Panc1 (cell line): Measurements from ENCODE around the gene SCEL. TPM values are rescaled to one million over a fixed set of nuclear protein-coding genes. Genes with fewer than 3 reads are reported as not detected.

ENCODE experiments used
- ATAC-seq: fragments of 200-7000 bp; cut with Tn5 transposase; 2 replicates; pipeline ENCODE4 v1.9.1; 2020; ENCODE audit warnings: mild to moderate bottlenecking, moderate library complexity
- BruUV-seq: library from RNA; stranded (reverse); fragments of 400-500 nt; replicated peaks from 2 replicates; lab custom pipeline; 2021; lab: Mats Ljungman, UMichigan
- CTCF ChIA-PET: fragments of 300-600 bp; sonication (Branson Sonifier 250); formaldehyde crosslinking; loops from one replicate; lab custom pipeline; 2022; ENCODE audit warnings: antibody characterized with exemption; lab: Charles Lee
- POLR2A ChIA-PET: fragments of 300-600 bp; sonication (Branson Sonifier 250); formaldehyde crosslinking; loops from one replicate; lab custom pipeline; 2022; ENCODE audit warnings: antibody characterized with exemption; lab: Charles Lee
- DNase-seq: peaks from one replicate; pipeline ENCODE4 v3.0.0-alpha.2; 2010; ENCODE audit warnings: low read depth, low spot score
- H3K27ac ChIP-seq: 2 replicates; pipeline ENCODE4 v1.5.1; 2011; ENCODE audit warnings: mild to moderate bottlenecking, low read length, inconsistent platforms
- H3K27me3 ChIP-seq: fragments of 200-500 bp; sonication (Bioruptor generic); 2 replicates; pipeline ENCODE4 v1.6.0; 2014; ENCODE audit warnings: low read length, inconsistent platforms; ENCODE audit not compliant: control insufficient read depth, insufficient read depth
- H3K36me3 ChIP-seq: fragments of 200-500 bp; sonication (Bioruptor generic); 2 replicates; pipeline ENCODE4 v1.5.1; 2014; ENCODE audit warnings: inconsistent platforms, mild to moderate bottlenecking, low read length, moderate library complexity; ENCODE audit not compliant: control insufficient read depth, insufficient read depth
- H3K4me1 ChIP-seq: 2 replicates; pipeline ENCODE4 v1.5.1; 2011; ENCODE audit warnings: inconsistent platforms, mild to moderate bottlenecking, low read length, moderate library complexity; ENCODE audit not compliant: control insufficient read depth, insufficient read depth
- H3K4me3 ChIP-seq, 2 experiments: 2 replicates each; pipeline ENCODE4 v1.5.1; 2011 to 2012; ENCODE audit warnings: low read depth in 2 of 2, low read length in 2 of 2, mild to moderate bottlenecking in 2 of 2, inconsistent platforms in 1 of 2, moderate library complexity in 1 of 2
- H3K9me3 ChIP-seq: fragments of 200-500 bp; sonication (Bioruptor generic); 2 replicates; pipeline ENCODE4 v1.5.1; 2014; ENCODE audit warnings: low read depth, mild to moderate bottlenecking, inconsistent platforms, low read length, moderate library complexity; ENCODE audit not compliant: control insufficient read depth, insufficient read depth
- POLR2AphosphoS5 ChIP-seq: IDR thresholded peaks from 2 replicates; pipeline ENCODE4 v1.6.1; 2012; ENCODE audit warnings: mild to moderate bottlenecking, low read depth, low read length, moderate library complexity
- SIN3A ChIP-seq: IDR thresholded peaks from 2 replicates; pipeline ENCODE4 v1.6.1; 2012; ENCODE audit warnings: low read depth, mild to moderate bottlenecking, low read length, moderate library complexity, borderline replicate concordance; ENCODE audit not compliant: insufficient read depth
- TCF7L2 ChIP-seq: IDR thresholded peaks from 2 replicates; pipeline ENCODE4 v1.6.1; 2011; ENCODE audit warnings: mild to moderate bottlenecking, low read depth, low read length, inconsistent platforms
- in situ Hi-C: cut with HindIII; loops from 2 replicates; pipeline ENCODE4 v1.10.0; 2016; ENCODE audit warnings: low sequenced_read_pairs, low pct_unique_long_range_greater_than_20kb
- intact Hi-C: fragments of 100-400 bp; cut with micrococcal nuclease; formaldehyde crosslinking; loops from one replicate; pipeline ENCODE4 v1.10.0; 2022; ENCODE audit not compliant: unreplicated experiment
- total RNA-seq: library from RNA; stranded (reverse); gene quantifications from one replicate; pipeline ENCODE4 v1.2.1, GENCODE V29; 2021; ENCODE audit not compliant: unreplicated experiment
- TF ChIP-seq, protein P1 (sequence below), 2 experiments: IDR thresholded peaks; 2 replicates each; pipeline ENCODE4 v1.6.1; 2011 to 2012; ENCODE audit warnings: low read depth in 2 of 2, control low read depth in 1 of 2, low read length in 1 of 2, mild to moderate bottlenecking in 1 of 2, moderate library complexity in 1 of 2; ENCODE audit not compliant: insufficient read depth in 1 of 2
- TF ChIP-seq, protein P2 (sequence below): fragments of 450-650 bp; IDR thresholded peaks from 2 replicates; pipeline ENCODE4 v1.5.1; 2017; ENCODE audit warnings: mild to moderate bottlenecking

Gene SCEL
- total RNA-seq, 1 experiment from 2014 or later = not detected

DNA sequence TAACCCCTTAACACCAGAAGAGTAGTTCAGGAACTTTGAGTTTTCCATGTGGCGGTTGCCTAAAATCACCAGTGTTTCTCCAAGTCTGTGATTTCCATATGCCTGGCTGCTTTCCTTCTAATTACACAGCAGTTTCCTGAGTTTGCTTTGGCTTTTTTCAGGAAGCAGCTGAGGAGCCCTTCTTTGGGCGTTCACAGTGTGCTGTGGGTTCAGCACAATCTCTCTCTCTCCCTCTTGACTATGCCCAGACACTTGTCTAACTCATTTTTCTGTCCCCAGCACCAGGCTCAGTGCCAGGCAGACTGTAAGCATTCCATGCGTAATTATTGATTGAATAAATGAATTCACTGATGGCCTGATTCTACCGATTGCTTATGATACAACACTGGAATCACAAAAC lies 19.7 kb downstream of the SCEL start:
- in situ Hi-C loops (no loop called here), intact Hi-C loops (no loop called here)
- no peaks in the 10 kb centered on the region for H3K27me3 ChIP-seq
- ATAC-seq (no peak), DNase-seq (no peak)
- ChIA-PET POLR2A (no interaction called here), CTCF (no interaction called here)
- TF ChIP-seq, protein P1, sequence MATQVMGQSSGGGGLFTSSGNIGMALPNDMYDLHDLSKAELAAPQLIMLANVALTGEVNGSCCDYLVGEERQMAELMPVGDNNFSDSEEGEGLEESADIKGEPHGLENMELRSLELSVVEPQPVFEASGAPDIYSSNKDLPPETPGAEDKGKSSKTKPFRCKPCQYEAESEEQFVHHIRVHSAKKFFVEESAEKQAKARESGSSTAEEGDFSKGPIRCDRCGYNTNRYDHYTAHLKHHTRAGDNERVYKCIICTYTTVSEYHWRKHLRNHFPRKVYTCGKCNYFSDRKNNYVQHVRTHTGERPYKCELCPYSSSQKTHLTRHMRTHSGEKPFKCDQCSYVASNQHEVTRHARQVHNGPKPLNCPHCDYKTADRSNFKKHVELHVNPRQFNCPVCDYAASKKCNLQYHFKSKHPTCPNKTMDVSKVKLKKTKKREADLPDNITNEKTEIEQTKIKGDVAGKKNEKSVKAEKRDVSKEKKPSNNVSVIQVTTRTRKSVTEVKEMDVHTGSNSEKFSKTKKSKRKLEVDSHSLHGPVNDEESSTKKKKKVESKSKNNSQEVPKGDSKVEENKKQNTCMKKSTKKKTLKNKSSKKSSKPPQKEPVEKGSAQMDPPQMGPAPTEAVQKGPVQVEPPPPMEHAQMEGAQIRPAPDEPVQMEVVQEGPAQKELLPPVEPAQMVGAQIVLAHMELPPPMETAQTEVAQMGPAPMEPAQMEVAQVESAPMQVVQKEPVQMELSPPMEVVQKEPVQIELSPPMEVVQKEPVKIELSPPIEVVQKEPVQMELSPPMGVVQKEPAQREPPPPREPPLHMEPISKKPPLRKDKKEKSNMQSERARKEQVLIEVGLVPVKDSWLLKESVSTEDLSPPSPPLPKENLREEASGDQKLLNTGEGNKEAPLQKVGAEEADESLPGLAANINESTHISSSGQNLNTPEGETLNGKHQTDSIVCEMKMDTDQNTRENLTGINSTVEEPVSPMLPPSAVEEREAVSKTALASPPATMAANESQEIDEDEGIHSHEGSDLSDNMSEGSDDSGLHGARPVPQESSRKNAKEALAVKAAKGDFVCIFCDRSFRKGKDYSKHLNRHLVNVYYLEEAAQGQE (IDR thresholded peaks at IDR 0.05; ENCODE audit: insufficient read depth in 1 of 2, low read depth in 2 of 2, low read length in 1 of 2) = no peak
- no peak for TF ChIP-seq SIN3A
- no peak for TF ChIP-seq TCF7L2
- TF ChIP-seq, protein P2, sequence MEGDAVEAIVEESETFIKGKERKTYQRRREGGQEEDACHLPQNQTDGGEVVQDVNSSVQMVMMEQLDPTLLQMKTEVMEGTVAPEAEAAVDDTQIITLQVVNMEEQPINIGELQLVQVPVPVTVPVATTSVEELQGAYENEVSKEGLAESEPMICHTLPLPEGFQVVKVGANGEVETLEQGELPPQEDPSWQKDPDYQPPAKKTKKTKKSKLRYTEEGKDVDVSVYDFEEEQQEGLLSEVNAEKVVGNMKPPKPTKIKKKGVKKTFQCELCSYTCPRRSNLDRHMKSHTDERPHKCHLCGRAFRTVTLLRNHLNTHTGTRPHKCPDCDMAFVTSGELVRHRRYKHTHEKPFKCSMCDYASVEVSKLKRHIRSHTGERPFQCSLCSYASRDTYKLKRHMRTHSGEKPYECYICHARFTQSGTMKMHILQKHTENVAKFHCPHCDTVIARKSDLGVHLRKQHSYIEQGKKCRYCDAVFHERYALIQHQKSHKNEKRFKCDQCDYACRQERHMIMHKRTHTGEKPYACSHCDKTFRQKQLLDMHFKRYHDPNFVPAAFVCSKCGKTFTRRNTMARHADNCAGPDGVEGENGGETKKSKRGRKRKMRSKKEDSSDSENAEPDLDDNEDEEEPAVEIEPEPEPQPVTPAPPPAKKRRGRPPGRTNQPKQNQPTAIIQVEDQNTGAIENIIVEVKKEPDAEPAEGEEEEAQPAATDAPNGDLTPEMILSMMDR = no peak
- no peak for TF ChIP-seq POLR2AphosphoS5
- no TSS peak for BruUV-seq
- H3K27ac ChIP-seq = no peak overlapping the region
- H3K4me3 ChIP-seq = no peak overlapping the region
- H3K9me3 ChIP-seq = no peaks in the 10 kb centered on the region
- H3K36me3 ChIP-seq = no peaks in the 10 kb centered on the region
- H3K4me1 ChIP-seq = no peaks in the 10 kb centered on the region

DNA sequence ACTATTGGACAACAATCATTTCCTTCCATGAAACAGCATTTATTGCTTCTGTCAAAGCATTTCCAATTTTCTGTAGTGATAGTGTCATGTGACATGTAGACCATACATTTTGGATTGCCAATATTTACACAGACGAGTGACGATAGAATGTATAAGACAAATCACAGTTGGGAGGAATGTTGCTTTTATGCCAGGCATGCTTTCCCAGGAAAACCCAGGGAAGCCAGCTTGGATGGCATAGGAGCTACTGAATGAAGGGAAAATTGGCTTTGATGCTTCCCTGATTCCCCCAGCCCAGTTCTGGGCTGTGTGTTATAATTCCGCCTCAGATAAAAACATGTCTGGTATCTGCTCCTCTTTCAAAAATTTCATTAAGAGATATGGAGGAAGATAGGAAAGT lies 22.5 kb downstream of the SCEL start:
- Histone ChIP-seq H3K27ac (no peak overlapping the region), H3K4me3 (no peak overlapping the region), H3K36me3 (no peaks in the 10 kb centered on the region), H3K27me3 (no peaks in the 10 kb centered on the region), H3K4me1 (no peaks in the 10 kb centered on the region), H3K9me3 (no peaks in the 10 kb centered on the region)
- intact Hi-C loops (no loop called here), in situ Hi-C loops (no loop called here)
- ChIA-PET CTCF (no interaction called here), POLR2A (no interaction called here)
- TF ChIP-seq, protein P2 = no peak
- TF ChIP-seq POLR2AphosphoS5 = no peak
- TF ChIP-seq SIN3A = no peak
- TF ChIP-seq, protein P1 (IDR thresholded peaks at IDR 0.05; ENCODE audit: insufficient read depth in 1 of 2, low read depth in 2 of 2, low read length in 1 of 2) = no peak
- no peak for TF ChIP-seq TCF7L2
- no TSS peak for BruUV-seq
- DNase-seq (no peak), ATAC-seq (no peak)
